Activated T-cell treated with anti-CD3 and anti-CD28 coated beads, Interleukin-2, amount 50 U/mL, for 72 hours (primary cell): Measurements from ENCODE around the gene ZBTB17. TPM values are rescaled to one million over a fixed set of nuclear protein-coding genes. Genes with fewer than 3 reads are reported as not detected.
"Not testable (repeated sequence)": the region's sequence is repeated elsewhere in the genome, so short reads cannot be mapped to it uniquely, and the experiment has no call there.

ENCODE experiments used
- ATAC-seq, 2 donors: fragments of 150-1000 bp; cut with Tn5 transposase; replicated peaks in 1 of 2; 2 replicates each; pipeline ENCODE4 v1.10.0; 2021; ENCODE audit warnings: moderate library complexity in 2 of 2, mild to moderate bottlenecking in 1 of 2
- DNase-seq, 2 donors: peaks; one replicate each; pipeline ENCODE4 v3.0.0; 2021 to 2022; ENCODE audit warnings: mixed read lengths in 1 of 2
- H3K27ac Mint-ChIP-seq: one replicate; pipeline ENCODE4 v1.8.0; 2022; ENCODE audit warnings: mild to moderate bottlenecking, moderate library complexity, mixed read lengths
- H3K27me3 Mint-ChIP-seq: one replicate; pipeline ENCODE4 v1.8.0; 2022; ENCODE audit warnings: low read depth, mixed read lengths
- H3K36me3 Mint-ChIP-seq, 2 donors: one replicate each; pipeline ENCODE4 v1.8.0; 2022; ENCODE audit warnings: mixed read lengths in 2 of 2, mild to moderate bottlenecking in 1 of 2; ENCODE audit not compliant: insufficient read depth in 2 of 2
- H3K4me1 Mint-ChIP-seq: one replicate; pipeline ENCODE4 v1.8.0; 2022; ENCODE audit warnings: low read depth, mixed read lengths
- H3K4me3 Mint-ChIP-seq, 2 donors: one replicate each; pipeline ENCODE4 v1.8.0; 2022; ENCODE audit warnings: mild to moderate bottlenecking in 2 of 2, mixed read lengths in 2 of 2, moderate library complexity in 2 of 2
- H3K9me3 Mint-ChIP-seq, 2 donors: one replicate each; pipeline ENCODE4 v1.8.0; 2022; ENCODE audit warnings: mixed read lengths in 2 of 2
- total RNA-seq, 2 donors: library from RNA; stranded (reverse); gene quantifications; one replicate each; pipeline ENCODE4 v1.2.3, GENCODE V29; 2022

Gene ZBTB17
- 10 to 100 TPM; 76.0 to 84.1 TPM for total RNA-seq

DNA sequence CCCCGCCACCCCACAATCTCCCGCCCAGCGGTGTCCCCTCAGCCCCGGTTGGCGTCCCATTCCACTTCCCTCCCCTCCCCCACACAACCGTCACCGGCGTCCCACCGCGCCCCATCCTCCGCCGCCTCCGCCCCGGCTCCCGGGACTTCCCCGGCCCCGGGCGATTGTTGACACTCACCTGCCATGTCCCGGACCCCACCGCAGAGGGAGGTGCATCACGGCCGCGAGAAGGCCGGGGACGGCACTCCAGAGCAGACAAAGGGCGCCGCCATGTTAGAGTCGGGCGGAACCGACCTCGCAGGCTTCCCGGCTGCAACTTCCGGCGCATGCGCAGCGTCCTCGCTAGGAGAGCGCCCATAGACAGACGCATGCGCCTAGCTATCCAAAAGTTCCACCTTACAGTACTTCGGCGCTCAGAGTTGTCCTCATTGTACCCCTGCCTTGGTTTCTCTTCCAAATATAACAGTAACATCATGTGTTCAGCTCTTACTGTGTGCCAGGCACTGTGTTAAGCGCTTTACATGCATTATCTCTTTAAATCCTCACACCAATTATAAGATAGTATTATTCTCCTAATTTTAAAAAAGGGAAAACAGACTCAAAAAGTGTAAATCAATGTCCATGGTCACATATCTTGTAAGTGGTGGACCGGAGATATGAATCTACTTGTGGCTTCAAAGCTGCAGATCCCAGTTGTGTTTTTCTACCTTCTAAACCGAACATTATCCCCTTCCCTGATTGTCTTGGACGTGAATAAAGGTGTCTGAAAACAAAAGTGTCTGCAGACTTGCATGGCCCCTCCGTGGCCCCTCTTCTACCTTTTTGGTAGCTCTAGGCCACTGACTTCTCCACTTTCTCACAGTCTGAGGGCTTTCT is at the start of gene ZBTB17:
Gene ZBTB17, minus strand, starts transcription at position 297 of the 876 bp plus-strand sequence. CDS start 27,606 bp downstream, outside the sequence.
- DNase-seq (peak; percentile 96), ATAC-seq (peak; percentile 87 to 88)
- peaks cover 0 to 1% of the 10 kb centered on the region in 2 donors for H3K9me3 Mint-ChIP-seq
- H3K4me3 Mint-ChIP-seq, result peak within 1 kb of the TSS; percentile 93
- peak within 1 kb of the TSS; percentile 96 for H3K27ac Mint-ChIP-seq
- H3K27me3 Mint-ChIP-seq, result no peaks in the 10 kb centered on the region
- peaks cover 45% of the 10 kb centered on the region for H3K4me1 Mint-ChIP-seq
- H3K36me3 Mint-ChIP-seq, result peaks cover 12 to 13% of the 10 kb centered on the region in 2 donors

DNA sequence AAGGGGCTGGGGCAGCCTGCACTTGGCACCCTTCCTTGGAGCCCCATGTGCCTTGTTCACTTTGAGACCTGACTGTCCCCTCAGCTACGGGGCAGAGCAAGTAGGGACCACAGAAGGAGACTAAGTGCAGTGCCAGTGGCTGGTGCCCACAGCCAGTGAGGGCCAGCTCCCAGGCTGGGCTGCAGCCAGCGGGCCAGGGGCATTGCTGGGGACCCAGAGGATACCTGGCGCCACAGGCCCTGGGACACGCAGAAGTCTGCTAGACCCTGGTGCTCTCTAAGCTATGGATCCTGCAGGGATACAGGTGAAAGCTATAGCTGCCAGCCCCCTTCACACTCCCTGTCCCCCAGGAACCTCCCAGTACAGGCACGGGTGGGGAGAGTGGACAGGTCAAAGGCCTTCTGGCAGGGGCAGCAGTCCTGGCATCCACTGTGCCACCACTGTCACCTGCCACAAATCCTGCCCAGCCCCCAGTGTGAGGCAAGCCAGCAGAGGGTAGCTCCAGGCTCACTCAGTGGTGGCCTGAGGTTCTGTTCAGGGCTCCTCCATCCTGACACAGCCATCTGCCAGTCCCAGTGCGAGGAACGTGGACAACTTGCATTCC is 47.3 kb upstream of the ZBTB17 start:
- Mint-ChIP-seq H3K4me1 (no peaks in the 10 kb centered on the region), H3K9me3 (no peaks in the 10 kb centered on the region), H3K4me3 (no peak overlapping the region), H3K27me3 (peaks cover 7% of the 10 kb centered on the region), H3K27ac (no peak overlapping the region), H3K36me3 (no peaks in the 10 kb centered on the region)
- ATAC-seq (no peak), DNase-seq (no peak)

DNA sequence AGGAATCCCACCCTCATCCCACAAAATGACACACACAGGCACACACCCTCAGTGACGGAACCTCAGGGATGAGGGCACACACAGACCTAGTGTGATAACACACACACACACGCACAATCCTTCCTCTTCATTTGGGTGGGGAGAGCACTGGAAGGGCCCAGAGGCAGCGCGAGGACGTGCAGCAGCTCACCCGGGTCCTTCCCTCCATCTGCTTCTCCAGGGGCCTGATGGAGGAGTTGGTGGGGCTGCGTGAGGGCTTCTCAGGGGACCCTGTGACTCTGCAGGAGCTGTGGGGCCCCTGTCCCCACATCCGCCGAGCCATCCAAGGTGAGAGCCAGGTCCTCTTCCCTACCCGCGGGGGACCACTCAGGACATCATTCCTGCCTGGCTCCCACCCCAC is 46.5 kb upstream of the ZBTB17 start:
- Mint-ChIP-seq H3K27ac (no peak overlapping the region), H3K4me3 (no peak overlapping the region)
- ATAC-seq, result no peak

DNA sequence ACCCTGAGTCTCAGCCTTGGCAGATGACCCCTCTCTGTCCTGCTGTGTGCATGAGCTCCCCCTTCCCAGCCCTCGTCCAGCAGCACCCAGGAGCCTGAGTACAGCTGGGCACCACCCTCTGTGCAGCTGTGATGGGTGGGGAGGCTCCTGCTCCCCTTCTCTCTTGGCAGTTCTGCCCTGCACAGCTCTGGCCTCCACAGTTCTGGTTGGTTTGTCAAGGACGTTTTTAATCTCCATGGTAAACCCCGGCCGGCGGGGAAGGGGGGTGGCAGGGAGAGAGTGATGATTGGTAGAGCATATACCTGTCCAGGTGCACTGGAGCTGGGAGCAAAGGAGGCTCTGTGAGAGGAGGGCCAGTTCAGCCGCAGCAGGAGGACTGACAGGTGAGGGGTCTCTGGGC is 45.8 kb upstream of the ZBTB17 start, which contains the start of gene CLCNKA:
Gene CLCNKA, plus strand, starts transcription at position 356 of the 400 bp plus-strand sequence. CDS start 584 bp downstream, outside the sequence.
- H3K4me3 Mint-ChIP-seq, result no peak within 1 kb of the TSS
- ATAC-seq (no peak), DNase-seq (no peak)
- H3K4me1 Mint-ChIP-seq, result no peaks in the 10 kb centered on the region
- H3K27ac Mint-ChIP-seq, result no peak within 1 kb of the TSS
- no peaks in the 10 kb centered on the region for H3K36me3 Mint-ChIP-seq
- H3K9me3 Mint-ChIP-seq, result no peaks in the 10 kb centered on the region
- no peaks in the 10 kb centered on the region for H3K27me3 Mint-ChIP-seq

More for the DNA sequence above, 46.5 kb upstream of the ZBTB17 start:
- no peaks in the 10 kb centered on the region for H3K4me1 Mint-ChIP-seq
- no peaks in the 10 kb centered on the region for H3K27me3 Mint-ChIP-seq
- DNase-seq, result no peak
- no peaks in the 10 kb centered on the region for H3K36me3 Mint-ChIP-seq
- no peaks in the 10 kb centered on the region for H3K9me3 Mint-ChIP-seq

DNA sequence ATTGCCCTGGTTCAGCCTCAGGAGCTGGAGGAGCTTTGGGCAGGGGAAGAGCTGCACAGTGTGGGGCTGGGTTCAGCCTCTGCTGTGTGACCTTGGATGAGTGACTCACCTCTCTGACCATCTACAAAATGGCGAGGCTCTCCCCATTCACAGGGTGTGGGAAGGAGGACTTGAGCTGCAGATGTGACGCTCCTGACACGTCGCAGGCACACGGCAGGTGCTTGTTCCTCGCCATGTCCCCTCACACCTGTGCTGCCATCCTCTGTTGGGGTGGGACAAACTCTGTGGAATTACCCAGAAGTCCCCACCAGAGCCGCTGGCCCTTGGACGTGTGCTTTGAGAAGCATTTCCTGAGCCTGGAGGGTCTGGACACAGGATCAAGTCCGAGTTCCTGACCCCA is 45.0 kb upstream of the ZBTB17 start:
- not testable (repeated sequence) for H3K36me3 Mint-ChIP-seq, ATAC-seq, H3K9me3 Mint-ChIP-seq, H3K27me3 Mint-ChIP-seq, DNase-seq, H3K4me3 Mint-ChIP-seq, H3K27ac Mint-ChIP-seq, H3K4me1 Mint-ChIP-seq

DNA sequence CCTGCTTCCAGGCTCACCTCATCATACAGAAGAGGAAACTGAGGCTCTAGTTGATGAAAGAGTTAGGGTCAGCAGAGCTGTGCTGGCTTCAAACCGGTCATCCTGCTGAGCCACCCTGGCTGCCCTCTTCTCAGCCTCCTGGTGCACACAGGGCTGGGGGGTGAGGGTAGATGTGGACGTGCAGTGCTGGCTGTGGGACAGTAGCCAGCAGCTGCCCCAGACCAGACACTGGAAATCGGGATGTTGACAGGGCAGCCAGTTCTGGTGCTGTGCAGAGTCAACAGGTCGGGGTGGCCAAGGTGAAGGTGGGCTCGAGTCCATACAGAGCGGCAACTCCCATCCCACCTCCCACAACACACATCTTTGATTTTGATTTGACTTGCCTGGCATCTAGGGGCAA is 44.4 kb upstream of the ZBTB17 start:
- H3K27me3 Mint-ChIP-seq, result no peaks in the 10 kb centered on the region
- no peak overlapping the region for H3K4me3 Mint-ChIP-seq
- H3K4me1 Mint-ChIP-seq, result no peaks in the 10 kb centered on the region
- DNase-seq, result no peak
- ATAC-seq, result no peak
- no peak overlapping the region for H3K27ac Mint-ChIP-seq
- H3K9me3 Mint-ChIP-seq, result no peaks in the 10 kb centered on the region
- no peaks in the 10 kb centered on the region for H3K36me3 Mint-ChIP-seq

DNA sequence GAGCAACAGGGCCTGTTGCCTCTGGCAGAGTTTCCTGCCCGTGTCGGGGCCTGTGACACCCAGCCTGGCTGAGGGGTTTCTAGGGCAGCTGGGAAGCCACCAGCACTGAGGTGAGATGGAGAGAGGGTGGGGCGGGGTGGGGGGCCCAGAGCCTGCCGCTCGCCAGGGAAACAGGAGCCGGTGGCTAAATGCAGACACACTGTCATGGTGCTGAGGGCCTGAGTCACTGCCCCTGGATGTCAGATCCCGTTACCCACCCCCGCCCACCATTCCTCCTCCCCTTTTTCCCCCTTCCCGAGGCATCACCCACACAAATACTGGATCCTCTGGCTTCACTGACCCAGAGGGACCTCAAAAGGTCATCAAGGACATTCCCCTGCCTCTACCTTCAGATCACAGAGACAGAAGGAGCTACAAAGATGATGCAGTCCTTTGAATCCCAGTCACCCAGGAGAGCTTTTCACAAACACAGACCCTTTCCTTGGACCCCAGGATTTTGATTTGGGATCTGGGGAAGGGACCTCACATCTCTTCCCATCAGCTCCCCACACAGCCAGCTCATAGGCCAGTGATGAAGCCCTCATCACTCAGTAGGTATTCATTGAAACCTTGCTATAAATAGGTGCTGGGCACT is 43.9 kb upstream of the ZBTB17 start:
- peaks cover 2% of the 10 kb centered on the region for H3K27me3 Mint-ChIP-seq
- H3K9me3 Mint-ChIP-seq, result no peaks in the 10 kb centered on the region
- no peak overlapping the region for H3K4me3 Mint-ChIP-seq
- H3K27ac Mint-ChIP-seq, result no peak overlapping the region
- no peaks in the 10 kb centered on the region for H3K4me1 Mint-ChIP-seq
- DNase-seq (no peak), ATAC-seq (no peak)
- no peaks in the 10 kb centered on the region for H3K36me3 Mint-ChIP-seq

DNA sequence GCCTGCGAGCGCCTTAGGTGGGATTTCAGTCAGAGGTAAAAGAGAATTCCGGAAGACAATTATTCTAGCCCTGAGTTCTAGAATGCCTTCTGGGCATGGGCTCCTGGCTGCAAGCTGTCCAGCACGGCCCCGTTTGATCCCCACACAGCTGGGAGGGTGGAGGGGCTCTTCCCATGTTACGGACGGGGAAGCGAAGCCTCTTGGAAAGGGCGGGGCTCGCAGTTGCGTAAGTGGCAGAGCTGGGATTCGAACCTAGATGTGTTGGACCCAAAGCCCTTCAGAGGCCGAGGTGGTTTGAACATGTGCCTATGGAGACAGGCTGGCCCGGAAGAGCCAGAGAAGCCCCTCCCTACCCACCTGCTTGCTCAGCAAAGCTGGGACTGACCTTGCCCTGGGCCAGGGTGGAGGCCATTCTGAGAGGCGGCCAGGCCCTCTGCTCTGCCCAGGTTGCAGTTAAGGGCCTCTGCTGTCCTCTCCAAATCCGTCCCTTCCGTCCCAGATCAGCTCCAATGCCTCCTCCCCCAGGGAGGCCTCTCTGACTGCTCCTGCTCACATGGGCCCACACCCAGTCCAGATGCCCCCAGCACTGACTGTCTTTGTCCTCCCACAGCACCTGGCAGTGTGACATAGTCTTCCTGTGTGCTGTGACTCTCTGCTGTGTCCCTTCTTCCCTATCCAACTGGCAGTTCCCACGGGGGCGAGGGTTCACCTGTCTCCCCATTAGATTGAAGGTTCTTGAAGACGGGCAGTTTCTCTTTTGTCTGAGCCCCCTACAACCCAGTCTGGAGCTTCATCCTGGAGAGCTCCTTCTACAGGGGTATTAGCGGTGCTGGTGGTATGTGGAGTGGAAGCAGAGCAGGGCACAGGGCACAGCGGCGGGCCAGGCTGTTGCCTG is 43.1 kb upstream of the ZBTB17 start:
- no peaks in the 10 kb centered on the region for H3K36me3 Mint-ChIP-seq
- H3K4me1 Mint-ChIP-seq, result no peaks in the 10 kb centered on the region
- ATAC-seq (no peak), DNase-seq (no peak)
- no peak overlapping the region for H3K4me3 Mint-ChIP-seq
- peaks cover 10% of the 10 kb centered on the region for H3K27me3 Mint-ChIP-seq
- no peaks in the 10 kb centered on the region for H3K9me3 Mint-ChIP-seq
- H3K27ac Mint-ChIP-seq, result no peak overlapping the region

DNA sequence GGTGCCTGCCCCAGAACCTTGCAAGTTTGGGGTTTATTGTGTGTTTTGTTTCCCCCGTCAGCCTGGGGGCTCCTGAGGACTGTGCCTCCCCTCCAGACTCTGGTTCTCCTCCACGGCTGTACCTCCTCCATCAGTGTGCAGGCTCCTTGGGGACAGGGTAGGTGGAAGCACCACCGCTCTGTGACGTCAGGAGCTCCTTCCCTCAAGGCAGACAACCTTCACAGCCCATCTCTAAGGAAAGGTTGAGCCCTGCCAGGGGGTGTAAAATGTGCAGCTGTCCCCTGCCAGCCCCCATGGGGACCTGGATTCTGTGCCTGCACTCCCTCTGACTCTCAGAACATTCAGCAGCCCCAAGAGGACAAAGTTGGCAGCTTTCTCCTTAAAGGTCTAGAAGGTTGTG is 42.4 kb upstream of the ZBTB17 start:
- H3K36me3 Mint-ChIP-seq, result no peaks in the 10 kb centered on the region
- H3K27me3 Mint-ChIP-seq, result peaks cover 10% of the 10 kb centered on the region
- DNase-seq (no peak), ATAC-seq (no peak)
- H3K4me3 Mint-ChIP-seq, result no peak overlapping the region
- no peaks in the 10 kb centered on the region for H3K9me3 Mint-ChIP-seq
- H3K27ac Mint-ChIP-seq, result no peak overlapping the region
- no peaks in the 10 kb centered on the region for H3K4me1 Mint-ChIP-seq

DNA sequence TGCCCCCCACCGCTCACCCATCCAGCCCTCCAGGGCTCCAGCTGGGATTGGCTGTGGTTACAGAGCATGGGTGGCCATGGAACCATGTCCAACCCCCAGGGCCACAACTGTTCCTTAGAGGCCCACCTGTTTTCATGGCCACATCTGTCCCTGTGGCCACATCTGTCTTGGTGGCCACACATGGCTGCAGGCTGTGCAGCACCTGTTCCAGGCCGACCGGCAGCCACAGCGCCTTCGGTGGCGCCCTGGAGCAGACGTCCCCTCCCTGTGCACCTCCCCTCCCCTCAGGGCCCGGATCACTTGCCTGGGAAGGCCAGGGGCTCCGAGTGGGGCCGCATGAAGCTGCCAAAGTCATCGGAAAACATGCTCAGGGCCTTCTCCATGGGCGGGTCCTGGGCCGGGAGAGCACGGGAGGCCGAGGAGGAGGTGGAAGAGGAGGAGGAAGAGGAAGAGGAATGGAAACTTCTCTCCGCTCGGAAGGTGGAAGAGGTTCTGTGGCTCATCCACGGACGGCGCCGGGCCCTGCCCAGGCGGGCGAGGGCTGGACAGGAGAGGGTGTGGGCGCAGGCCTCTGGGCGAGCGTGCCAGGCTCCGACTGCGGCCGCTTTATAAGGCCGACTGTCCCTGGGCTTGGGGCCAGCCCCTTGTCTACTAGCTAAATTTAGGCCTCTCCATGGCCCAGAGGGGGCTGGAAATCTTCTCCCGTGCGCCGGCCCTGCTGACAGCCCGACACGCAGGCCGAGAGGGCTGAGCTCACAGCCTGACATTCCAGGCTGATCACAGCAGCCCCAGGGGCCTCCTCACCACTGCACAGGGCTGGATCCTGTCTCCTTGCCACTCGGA is 41.8 kb upstream of the ZBTB17 start, which contains the start of gene HSPB7:
Gene HSPB7, minus strand, starts transcription at position 583 of the 843 bp plus-strand sequence. Its CDS starts 80 bp downstream, at position 503.
- ATAC-seq (no peak), DNase-seq (no peak)
- H3K36me3 Mint-ChIP-seq, result no peaks in the 10 kb centered on the region
- no peak within 1 kb of the TSS for H3K4me3 Mint-ChIP-seq
- no peaks in the 10 kb centered on the region for H3K4me1 Mint-ChIP-seq
- no peak within 1 kb of the TSS for H3K27ac Mint-ChIP-seq
- no peaks in the 10 kb centered on the region for H3K9me3 Mint-ChIP-seq
- peaks cover 10% of the 10 kb centered on the region for H3K27me3 Mint-ChIP-seq

DNA sequence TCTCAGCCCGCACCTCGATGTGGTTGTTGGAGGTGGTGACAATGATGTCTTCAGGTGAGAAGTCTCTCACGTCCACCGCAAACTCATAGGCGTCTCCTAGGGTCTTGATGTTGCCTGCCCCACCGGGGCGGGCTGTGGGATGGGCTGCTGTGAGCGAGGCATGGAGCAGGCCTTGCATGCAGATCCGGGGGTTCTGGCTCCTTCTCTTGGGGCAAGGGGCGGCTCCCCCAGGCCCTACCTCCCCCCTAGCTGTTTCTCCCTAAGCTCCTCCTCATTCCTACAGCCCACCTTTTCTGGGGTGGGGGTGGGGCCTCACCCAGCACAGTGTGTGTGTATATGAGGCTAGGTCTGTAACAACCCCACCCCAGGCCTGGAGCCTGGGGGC is 41.2 kb upstream of the ZBTB17 start:
- peaks cover 5% of the 10 kb centered on the region for H3K4me1 Mint-ChIP-seq
- no peaks in the 10 kb centered on the region for H3K9me3 Mint-ChIP-seq
- no peaks in the 10 kb centered on the region for H3K36me3 Mint-ChIP-seq
- no peak overlapping the region for H3K4me3 Mint-ChIP-seq
- peaks cover 15% of the 10 kb centered on the region for H3K27me3 Mint-ChIP-seq
- ATAC-seq (no peak), DNase-seq (no peak)
- H3K27ac Mint-ChIP-seq, result no peak overlapping the region
